ENCODE data around the gene PACRG.

The PACRG gene

DNA sequence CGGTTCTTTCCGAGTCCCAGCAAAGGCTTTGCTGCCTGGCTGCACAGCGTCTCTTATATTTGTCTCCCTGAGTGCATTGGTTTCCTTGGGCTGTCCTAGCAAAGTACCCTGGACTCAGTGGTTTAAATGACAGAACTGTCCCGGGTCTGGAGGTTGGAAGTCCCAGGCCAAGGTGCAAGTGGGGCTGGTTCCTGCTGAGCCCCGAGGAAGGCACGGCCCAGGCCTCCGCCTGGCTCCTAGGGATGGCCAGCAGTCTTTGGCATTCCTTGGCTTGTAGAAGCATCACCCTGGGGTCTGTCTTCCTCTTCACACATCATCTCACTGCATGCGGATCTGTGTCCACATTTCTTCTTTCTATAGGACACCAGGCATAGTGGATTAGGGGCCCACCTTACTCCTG, 621.9 kb downstream of the PACRG start:
- peaks cover 9% of the 10 kb centered on the region; the same call in 1 of the 2 replicates for H3K4me1 ChIP-seq (ENCODE audit: insufficient read depth, low read length)
- H3K9ac ChIP-seq (ENCODE audit: low read depth, low read length) = no peak overlapping the region
- no peaks in the 10 kb centered on the region for H3K36me3 ChIP-seq (ENCODE audit: insufficient read depth, low read length)
- no peaks in the 10 kb centered on the region for H3K9me3 ChIP-seq (ENCODE audit: control insufficient read depth, insufficient read depth, low read length)

GRCh38 chr6:163351013-163351412, 623.2 kb downstream of the PACRG start:
- no peaks in the 10 kb centered on the region for H3K36me3 ChIP-seq (ENCODE audit: insufficient read depth, low read length)
- H3K9me3 ChIP-seq (ENCODE audit: control insufficient read depth, insufficient read depth, low read length) = no peaks in the 10 kb centered on the region
- peaks cover 21% of the 10 kb centered on the region for H3K4me1 ChIP-seq (ENCODE audit: insufficient read depth, low read length)
- H3K9ac ChIP-seq (ENCODE audit: low read depth, low read length) = no peak overlapping the region

DNA sequence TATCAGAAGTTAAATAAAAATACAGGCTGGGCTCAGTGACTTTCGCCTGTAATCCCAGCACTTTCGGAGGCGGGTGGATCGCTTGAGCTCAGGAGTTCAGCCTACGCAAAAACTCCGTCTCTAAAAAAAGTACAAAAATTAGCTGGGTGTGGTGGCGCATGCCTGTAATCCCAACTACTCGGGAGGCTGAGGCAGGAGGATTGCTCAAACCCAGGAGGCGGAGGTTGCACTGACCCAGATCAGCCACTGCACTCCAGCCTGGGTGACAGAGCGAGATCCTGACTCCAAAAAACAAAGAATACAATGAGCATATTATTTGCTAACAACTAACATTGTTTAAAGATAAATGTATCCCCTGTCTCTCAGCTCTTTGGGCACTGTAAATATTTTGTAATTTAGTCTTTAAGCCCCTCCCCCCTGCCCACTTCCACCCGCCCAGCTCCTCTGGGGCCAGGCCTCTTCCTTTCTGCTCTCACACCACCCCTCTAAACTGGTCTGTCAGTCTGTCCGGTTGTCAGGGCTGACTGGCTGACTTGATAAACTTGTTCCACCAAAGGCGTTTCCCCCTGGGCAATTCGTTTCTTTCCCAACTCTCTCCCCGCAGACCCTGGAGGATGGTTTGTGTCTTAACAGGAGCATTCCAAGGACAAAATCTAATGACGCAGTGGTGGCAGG, 624.4 kb downstream of the PACRG start:
- Histone ChIP-seq H3K9ac (ENCODE audit: low read depth, low read length) (no peak overlapping the region), H3K9me3 (ENCODE audit: control insufficient read depth, insufficient read depth, low read length) (no peaks in the 10 kb centered on the region), H3K36me3 (ENCODE audit: insufficient read depth, low read length) (no peaks in the 10 kb centered on the region), H3K4me1 (ENCODE audit: insufficient read depth, low read length) (peaks cover 23% of the 10 kb centered on the region)

- no peaks in the 10 kb centered on the region for H3K36me3 ChIP-seq (ENCODE audit: insufficient read depth, low read length)
- H3K9ac ChIP-seq (ENCODE audit: low read depth, low read length) = no peak overlapping the region
- H3K4me1 ChIP-seq (ENCODE audit: insufficient read depth, low read length) = peaks cover 23% of the 10 kb centered on the region
- H3K9me3 ChIP-seq (ENCODE audit: control insufficient read depth, insufficient read depth, low read length) = no peaks in the 10 kb centered on the region
Observed at GRCh38 chr6:163352966-163353365, 625.2 kb downstream of the PACRG start.

GRCh38 chr6:163354085-163354484, 626.3 kb downstream of the PACRG start:
- H3K9ac ChIP-seq (ENCODE audit: low read depth, low read length) = no peak overlapping the region
- peaks cover 23% of the 10 kb centered on the region for H3K4me1 ChIP-seq (ENCODE audit: insufficient read depth, low read length)
- no peaks in the 10 kb centered on the region for H3K9me3 ChIP-seq (ENCODE audit: control insufficient read depth, insufficient read depth, low read length)
- H3K36me3 ChIP-seq (ENCODE audit: insufficient read depth, low read length) = no peaks in the 10 kb centered on the region

GRCh38 chr6:163354761-163355425, 627.1 kb downstream of the PACRG start:
- Histone ChIP-seq H3K9ac (ENCODE audit: low read depth, low read length) (no peak overlapping the region), H3K4me1 (ENCODE audit: insufficient read depth, low read length) (peaks cover 23% of the 10 kb centered on the region), H3K9me3 (ENCODE audit: control insufficient read depth, insufficient read depth, low read length) (no peaks in the 10 kb centered on the region), H3K36me3 (ENCODE audit: insufficient read depth, low read length) (no peaks in the 10 kb centered on the region)

DNA sequence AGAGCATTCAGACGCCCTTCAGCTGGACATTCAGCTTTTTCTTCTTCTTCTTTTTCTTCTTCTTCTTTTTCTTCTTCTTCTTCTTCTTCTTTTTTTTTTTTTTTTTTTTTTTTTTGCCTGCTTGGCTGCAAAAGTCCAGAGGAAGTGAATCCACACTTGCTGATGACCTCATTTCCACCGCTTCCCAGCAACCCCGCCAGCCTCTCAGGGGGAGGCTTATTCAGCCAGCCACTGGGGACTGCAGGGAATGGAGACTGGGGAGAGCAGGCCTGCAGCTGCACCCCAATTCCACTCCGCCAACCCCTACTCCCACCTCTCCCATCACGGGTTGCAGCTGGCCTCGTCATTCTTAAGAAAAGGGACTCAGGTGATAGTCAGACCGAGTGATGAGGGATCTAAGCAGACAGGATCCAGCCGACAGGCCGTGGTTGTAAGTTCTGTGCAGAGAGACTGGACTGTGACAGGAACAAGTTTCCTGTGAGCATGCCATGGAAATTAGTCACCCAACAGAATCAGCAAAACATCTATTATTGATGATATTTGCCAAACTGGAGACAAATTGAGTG, 627.7 kb downstream of the PACRG start:
- Histone ChIP-seq H3K9ac (ENCODE audit: low read depth, low read length) (no peak overlapping the region), H3K4me1 (ENCODE audit: insufficient read depth, low read length) (peaks cover 23% of the 10 kb centered on the region)

DNA sequence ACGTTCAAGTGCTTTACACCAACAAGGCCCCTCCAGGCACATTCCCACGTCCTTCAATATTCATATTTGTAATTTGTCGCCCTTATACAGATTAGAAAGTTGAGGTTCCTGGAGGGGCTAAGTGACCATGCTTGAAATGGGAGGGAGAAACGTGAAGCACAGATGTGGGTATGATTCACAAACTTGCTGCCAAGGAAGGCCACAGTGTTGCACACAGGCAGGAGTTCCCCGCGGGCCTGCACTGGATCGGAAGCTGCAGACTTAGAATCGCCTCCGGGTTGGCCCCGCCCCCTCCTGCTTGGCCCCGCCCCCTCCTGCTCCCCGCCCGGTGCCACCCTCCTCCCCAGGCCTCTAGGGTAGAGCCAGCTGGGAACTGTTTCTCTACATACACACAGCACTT, 628.5 kb downstream of the PACRG start:
- no peak overlapping the region for H3K9ac ChIP-seq (ENCODE audit: low read depth, low read length)
- H3K36me3 ChIP-seq (ENCODE audit: insufficient read depth, low read length) = no peaks in the 10 kb centered on the region
- peaks cover 23% of the 10 kb centered on the region for H3K4me1 ChIP-seq (ENCODE audit: insufficient read depth, low read length)
- H3K9me3 ChIP-seq (ENCODE audit: control insufficient read depth, insufficient read depth, low read length) = no peaks in the 10 kb centered on the region

More for the DNA sequence above, 627.7 kb downstream of the PACRG start:
- Histone ChIP-seq H3K36me3 (ENCODE audit: insufficient read depth, low read length) (no peaks in the 10 kb centered on the region), H3K9me3 (ENCODE audit: control insufficient read depth, insufficient read depth, low read length) (no peaks in the 10 kb centered on the region)

DNA sequence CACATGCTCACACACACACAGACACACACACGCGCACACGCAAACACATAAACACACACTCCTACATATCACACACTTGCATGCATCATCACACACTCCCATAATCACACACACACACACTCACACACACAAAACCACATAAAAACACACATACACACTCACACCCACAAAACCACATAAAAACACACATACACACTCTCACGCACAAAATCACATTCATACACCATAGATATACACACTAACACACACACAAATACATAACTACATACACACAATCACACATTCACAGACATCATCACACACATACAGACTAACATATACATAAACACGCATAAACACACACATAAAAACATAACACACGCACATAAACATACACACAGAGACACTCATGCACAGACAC, 629.0 kb downstream of the PACRG start:
- Histone ChIP-seq H3K36me3 (ENCODE audit: insufficient read depth, low read length) (no peaks in the 10 kb centered on the region), H3K9me3 (ENCODE audit: control insufficient read depth, insufficient read depth, low read length) (no peaks in the 10 kb centered on the region), H3K4me1 (ENCODE audit: insufficient read depth, low read length) (peaks cover 23% of the 10 kb centered on the region), H3K9ac (ENCODE audit: low read depth, low read length) (no peak overlapping the region)

- no peaks in the 10 kb centered on the region for H3K36me3 ChIP-seq (ENCODE audit: insufficient read depth, low read length)
- no peaks in the 10 kb centered on the region for H3K9me3 ChIP-seq (ENCODE audit: control insufficient read depth, insufficient read depth, low read length)
- H3K4me1 ChIP-seq (ENCODE audit: insufficient read depth, low read length) = 0 out of 2 replicates have a peak, but pooled peaks cover 4% of the 10 kb centered on the region
- H3K9ac ChIP-seq (ENCODE audit: low read depth, low read length) = no peak overlapping the region
Observed at GRCh38 chr6:163364641-163365040, 636.9 kb downstream of the PACRG start.

Data from ES-I3 (cell line).